GM12865 (cell line): ENCODE measurements around the gene KCNIP3.

Source experiments
- DNase-seq: peaks from one replicate; pipeline ENCODE4 v3.0.0; 2010; ENCODE audit warnings: low read depth
- H3K4me3 ChIP-seq: 2 replicates; pipeline ENCODE4 v1.5.1; 2011; ENCODE audit warnings: mild to moderate bottlenecking, low read depth, low read length, control low read depth
- TF ChIP-seq, protein P1 (sequence below): IDR thresholded peaks from 2 replicates; pipeline ENCODE4 v1.5.1; 2011; ENCODE audit warnings: low read length, control low read depth, low read depth, inconsistent platforms; ENCODE audit not compliant: insufficient read depth; ENCODE audit errors: missing control alignments

Gene KCNIP3

GRCh38 chr2:95317665-95318425 lies 20.7 kb downstream of the KCNIP3 start:
- DNase-seq: no peak
- H3K4me3 ChIP-seq: no peak overlapping the region
- TF ChIP-seq, protein P1, sequence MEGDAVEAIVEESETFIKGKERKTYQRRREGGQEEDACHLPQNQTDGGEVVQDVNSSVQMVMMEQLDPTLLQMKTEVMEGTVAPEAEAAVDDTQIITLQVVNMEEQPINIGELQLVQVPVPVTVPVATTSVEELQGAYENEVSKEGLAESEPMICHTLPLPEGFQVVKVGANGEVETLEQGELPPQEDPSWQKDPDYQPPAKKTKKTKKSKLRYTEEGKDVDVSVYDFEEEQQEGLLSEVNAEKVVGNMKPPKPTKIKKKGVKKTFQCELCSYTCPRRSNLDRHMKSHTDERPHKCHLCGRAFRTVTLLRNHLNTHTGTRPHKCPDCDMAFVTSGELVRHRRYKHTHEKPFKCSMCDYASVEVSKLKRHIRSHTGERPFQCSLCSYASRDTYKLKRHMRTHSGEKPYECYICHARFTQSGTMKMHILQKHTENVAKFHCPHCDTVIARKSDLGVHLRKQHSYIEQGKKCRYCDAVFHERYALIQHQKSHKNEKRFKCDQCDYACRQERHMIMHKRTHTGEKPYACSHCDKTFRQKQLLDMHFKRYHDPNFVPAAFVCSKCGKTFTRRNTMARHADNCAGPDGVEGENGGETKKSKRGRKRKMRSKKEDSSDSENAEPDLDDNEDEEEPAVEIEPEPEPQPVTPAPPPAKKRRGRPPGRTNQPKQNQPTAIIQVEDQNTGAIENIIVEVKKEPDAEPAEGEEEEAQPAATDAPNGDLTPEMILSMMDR: no peak

DNA sequence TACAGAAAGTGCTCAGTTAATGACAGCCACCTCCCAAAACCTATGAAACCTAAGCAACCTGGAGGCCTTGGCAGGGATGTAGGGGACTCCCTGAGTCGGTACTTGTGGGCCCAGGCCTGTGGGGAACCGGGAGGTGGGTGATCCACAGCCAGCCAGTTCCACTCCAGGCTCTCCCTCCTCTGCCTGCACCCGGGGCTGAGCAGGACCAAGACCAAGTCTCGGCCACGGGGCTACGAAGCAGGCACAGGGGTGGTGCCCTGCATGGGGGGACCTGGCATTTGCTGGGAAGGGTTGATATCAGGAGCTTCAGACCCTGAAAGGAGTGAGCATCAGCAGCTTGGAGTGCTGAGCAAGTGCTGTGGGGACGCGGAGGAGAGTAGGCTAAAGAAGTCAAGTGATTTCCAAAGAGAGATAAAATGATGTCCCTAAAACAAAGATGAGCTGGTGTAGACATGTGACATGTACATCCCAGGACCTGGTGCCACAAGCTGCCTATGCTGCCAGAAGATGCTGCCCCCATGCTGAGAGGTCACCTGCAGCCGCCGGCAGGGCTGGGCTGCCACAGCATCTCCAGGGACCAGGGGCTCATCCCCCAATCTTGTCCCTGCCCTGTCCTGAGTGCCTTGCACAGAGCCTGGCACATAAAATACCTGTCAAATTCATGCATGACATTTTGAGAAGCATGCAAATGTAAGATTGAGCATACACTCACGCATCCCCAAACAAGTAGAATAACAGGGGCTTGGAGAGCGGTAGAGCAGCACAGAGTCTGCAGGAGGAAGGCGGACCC lies 21.5 kb downstream of the KCNIP3 start:
- H3K4me3 ChIP-seq: no peak overlapping the region
- TF ChIP-seq, protein P1: no peak
- DNase-seq: no peak

- no peak for DNase-seq
- no peak overlapping the region for H3K4me3 ChIP-seq
- TF ChIP-seq, protein P1: no peak
Observed at GRCh38 chr2:95319481-95320343, 22.6 kb downstream of the KCNIP3 start.

- no peak overlapping the region for H3K4me3 ChIP-seq
- TF ChIP-seq, protein P1: no peak
- no peak for DNase-seq
Observed at GRCh38 chr2:95320344-95320712, 23.2 kb downstream of the KCNIP3 start.

DNA sequence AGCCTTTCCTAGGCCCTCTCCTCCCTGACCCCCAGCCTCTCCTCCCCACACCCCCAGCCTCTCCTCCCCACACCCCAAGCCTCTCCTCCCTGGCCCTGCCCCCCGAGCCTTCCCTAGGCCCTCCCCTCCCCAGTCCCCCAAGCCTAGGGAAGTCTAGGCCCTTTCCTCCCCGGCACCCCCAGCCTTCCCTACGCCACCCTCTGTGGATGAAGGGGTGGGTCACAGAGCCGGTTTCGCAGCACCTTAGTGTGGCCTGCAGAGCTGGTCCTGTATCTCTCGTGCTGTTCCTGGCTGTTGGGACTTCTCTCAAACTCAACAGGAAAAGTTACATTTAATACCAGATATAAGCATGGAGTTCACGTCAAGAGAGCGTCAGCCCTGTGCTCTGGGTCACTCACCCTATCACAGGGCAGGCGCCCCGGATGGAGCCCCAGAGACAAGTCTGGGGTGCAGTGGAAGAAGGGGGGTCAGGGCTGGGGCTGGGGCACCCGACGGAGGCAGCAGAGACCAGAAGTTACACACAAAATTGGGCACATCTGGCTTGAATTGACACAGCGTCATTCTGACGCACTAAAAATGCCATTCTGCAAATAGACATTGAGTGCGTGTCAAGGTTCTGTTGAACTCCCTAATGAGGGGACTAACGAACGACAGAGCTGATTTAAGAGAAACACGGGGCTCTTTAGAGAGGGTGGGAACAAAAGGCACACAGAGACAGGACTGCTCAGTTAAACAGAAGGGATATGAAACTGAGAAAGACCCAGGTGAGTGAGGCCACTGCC lies 24.0 kb downstream of the KCNIP3 start:
- DNase-seq: no peak
- H3K4me3 ChIP-seq: no peak overlapping the region
- TF ChIP-seq, protein P1: no peak
